ENCODE results near the gene CTAG1B. TPM values are rescaled to one million over a fixed set of nuclear protein-coding genes. Genes with fewer than 3 reads are reported as not detected.
"Not testable (repeated sequence)": the region's sequence is repeated elsewhere in the genome, so short reads cannot be mapped to it uniquely, and the experiment has no call there.

The CTAG1B gene
- total RNA-seq = not detected in 2 replicates

DNA sequence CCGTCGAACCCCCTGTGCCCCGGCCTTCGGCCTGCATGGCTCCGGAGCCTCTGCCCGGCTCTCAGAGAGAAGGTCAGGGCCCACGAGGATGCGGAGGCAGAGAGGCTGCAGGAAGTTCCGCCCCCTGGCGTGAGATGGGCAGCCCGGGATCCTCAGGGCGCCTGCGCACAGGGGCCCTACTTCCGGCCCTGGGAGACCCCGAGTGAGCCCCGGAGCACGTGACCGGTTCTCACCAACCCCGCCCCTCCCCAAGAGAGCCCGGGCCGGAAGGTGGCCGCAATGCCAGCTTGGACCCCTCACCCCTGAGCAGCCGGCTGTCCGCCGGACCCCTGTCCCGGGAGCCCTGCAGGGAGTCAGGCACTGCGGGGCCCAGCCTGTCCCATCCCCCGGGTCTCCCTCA is at the start of gene CTAG1B:
Gene CTAG1B (minus strand): TSS at position 101 of the 400 bp plus-strand sequence. CDS start 64 bp downstream, at position 37.
- not testable (repeated sequence) for DNase-seq (ENCODE audit: extremely low read depth, low read depth, low spot score)

GRCh38 chrX:154661899-154662298 is 42.8 kb upstream of the CTAG1B start:
- DNase-seq (ENCODE audit: extremely low read depth, low read depth, low spot score) = no peak

DNA sequence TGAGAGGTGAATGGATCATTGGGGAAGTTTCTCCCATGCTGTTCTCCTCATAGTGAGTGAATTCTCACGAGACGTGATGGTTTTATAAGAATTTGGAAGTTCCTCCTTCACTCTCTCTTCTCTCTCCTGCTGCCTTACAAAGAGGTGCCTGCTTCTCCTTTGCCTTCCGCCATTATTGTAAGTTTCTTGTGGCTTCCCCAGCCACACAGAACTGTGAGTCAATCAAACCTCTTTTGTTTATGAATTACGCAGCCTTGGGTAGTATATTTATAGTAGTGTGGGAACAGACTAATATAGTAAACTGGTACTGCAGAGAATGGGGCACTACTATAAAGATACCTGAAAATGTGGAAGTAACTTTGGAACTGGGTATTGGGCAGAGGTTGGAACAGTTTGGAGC is 42.1 kb upstream of the CTAG1B start:
- DNase-seq (ENCODE audit: extremely low read depth, low read depth, low spot score) = no peak

DNA sequence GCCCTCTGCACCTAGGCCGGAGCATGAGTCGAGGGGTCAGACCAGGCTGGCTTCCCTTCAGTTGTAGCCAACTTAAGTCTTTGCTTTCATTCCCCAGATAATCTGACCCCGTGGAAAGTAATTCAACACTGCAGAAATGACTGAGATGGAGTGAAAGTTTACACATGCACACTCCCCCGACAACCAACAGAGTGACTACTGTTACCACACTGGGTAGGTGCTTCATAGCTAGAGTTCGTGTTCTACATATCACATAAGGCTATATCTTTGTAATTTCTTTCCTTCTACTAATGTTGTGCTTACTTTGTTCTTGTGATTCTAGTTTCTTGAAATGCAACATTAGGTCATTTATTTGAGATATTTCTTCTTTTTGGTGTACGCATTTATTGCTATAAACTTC is 41.5 kb upstream of the CTAG1B start:
- DNase-seq (ENCODE audit: extremely low read depth, low read depth, low spot score) = no peak

DNA sequence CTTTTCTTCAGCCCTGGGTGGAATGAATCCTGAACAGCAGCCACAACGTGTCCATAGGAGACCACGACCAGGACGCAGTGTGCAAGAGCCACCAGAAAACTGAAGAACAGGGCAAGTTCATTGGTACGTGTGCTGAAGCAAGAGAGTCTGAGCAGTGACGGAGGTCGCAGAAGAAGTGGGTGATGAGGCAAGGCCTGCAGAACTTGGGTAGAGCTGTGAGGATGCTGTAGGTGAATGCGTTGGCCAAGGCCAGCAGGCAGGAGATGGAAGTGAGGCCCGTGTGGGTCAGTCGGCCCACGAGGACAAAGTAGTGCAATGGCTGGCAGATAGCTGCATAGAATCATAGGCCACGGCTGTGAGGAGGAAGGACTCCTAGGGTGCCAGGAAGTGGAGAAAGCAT is 39.9 kb upstream of the CTAG1B start:
- DNase-seq (ENCODE audit: extremely low read depth, low read depth, low spot score) = no peak

DNA sequence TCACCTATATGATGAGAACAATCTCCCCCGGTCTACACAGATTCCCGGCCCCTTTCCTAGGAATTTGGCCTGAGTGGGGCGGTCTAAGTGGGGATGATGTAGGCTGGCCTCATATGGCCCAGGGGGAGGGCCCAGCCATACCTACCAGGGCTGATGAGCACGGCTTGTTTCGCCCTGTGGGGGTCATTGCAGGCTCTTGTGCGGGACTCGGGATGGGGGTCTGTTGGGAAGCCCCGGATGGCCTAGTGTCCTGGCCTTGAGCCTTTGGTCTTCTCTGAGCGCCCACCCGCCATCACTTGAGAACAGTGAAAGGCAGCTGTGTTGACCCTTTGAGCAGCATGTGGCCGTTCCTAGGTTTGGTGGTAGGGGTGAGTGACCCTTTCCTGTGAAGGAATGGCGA is 39.1 kb upstream of the CTAG1B start:
- DNase-seq (ENCODE audit: extremely low read depth, low read depth, low spot score) = no peak

GRCh38 chrX:154657226-154657805 is 38.2 kb upstream of the CTAG1B start:
- no peak for DNase-seq (ENCODE audit: extremely low read depth, low read depth, low spot score)

- no peak for DNase-seq (ENCODE audit: extremely low read depth, low read depth, low spot score)
Observed at GRCh38 chrX:154655786-154656185, 36.7 kb upstream of the CTAG1B start.

GRCh38 chrX:154655346-154655745 is 36.3 kb upstream of the CTAG1B start:
- DNase-seq (ENCODE audit: extremely low read depth, low read depth, low spot score) = no peak

GRCh38 chrX:154654925-154655324 is 35.8 kb upstream of the CTAG1B start:
- DNase-seq (ENCODE audit: extremely low read depth, low read depth, low spot score) = no peak

- DNase-seq (ENCODE audit: extremely low read depth, low read depth, low spot score) = no peak
Observed at GRCh38 chrX:154654372-154654771, 35.3 kb upstream of the CTAG1B start.

- not testable (repeated sequence) for DNase-seq (ENCODE audit: extremely low read depth, low read depth, low spot score)
Observed at GRCh38 chrX:154653413-154653812, 34.3 kb upstream of the CTAG1B start, which contains the start of gene CTAG2. CTAG2 (minus strand) TSS chrX:154653579; CDS start chrX:154653515, 64 bp downstream.

DNA sequence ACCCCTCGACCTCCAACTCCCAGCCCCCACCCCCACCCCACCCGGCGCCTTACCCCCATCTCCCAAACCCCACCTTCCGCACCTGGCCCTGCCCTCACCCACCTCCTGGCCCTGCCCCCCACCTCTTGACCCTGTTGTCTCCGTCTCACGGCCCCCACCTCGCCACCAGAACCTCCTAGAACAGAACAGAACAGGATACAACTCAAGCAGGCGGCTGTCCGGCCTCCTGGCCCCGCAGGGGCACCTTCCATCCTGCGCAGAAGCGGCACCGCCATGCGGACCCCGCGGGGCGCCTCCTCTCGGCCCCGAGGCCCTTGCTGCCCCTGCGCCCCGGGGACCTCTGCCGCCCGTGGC is 33.9 kb upstream of the CTAG1B start:
- DNase-seq (ENCODE audit: extremely low read depth, low read depth, low spot score) = no peak

- DNase-seq (ENCODE audit: extremely low read depth, low read depth, low spot score) = no peak
Observed at GRCh38 chrX:154652311-154653047, 33.4 kb upstream of the CTAG1B start.

DNA sequence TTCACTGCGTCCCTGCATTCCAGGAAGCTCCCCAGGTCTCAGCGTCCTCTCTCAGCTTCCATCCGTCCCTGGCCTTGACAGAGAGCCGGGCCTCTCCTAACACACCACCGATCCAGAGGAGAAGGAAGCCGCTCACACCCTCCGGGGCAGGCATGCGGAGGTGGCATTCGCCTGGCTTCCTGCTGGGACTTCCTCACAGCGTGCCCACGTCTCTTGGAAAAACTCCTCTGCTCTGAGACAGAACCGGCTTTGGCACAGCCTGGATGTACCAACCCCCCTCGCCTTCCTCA is 31.1 kb upstream of the CTAG1B start:
- no peak for DNase-seq (ENCODE audit: extremely low read depth, low read depth, low spot score)

GRCh38 chrX:154649503-154650220 is 30.6 kb upstream of the CTAG1B start:
- no peak for DNase-seq (ENCODE audit: extremely low read depth, low read depth, low spot score)

DNA sequence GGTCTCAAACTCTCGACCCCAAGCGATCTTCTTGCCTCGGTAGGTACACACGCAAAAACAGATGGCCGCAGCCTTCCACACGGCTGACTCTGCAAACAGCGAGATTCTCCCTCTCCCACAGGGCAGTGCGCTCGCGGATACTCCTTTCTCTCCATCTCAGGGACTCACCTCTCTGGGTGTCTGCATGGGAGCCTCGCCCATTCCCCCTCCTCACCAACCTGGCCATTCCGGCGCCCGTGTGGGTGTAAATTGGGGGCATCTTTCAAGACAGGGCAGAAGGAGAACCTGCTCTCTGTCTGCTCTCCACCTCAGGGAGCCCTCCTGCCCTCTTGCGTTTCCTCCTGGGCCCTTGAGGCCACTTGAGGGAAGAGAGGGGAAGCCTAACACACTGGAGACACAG is 29.8 kb upstream of the CTAG1B start:
- no peak for DNase-seq (ENCODE audit: extremely low read depth, low read depth, low spot score)

DNA sequence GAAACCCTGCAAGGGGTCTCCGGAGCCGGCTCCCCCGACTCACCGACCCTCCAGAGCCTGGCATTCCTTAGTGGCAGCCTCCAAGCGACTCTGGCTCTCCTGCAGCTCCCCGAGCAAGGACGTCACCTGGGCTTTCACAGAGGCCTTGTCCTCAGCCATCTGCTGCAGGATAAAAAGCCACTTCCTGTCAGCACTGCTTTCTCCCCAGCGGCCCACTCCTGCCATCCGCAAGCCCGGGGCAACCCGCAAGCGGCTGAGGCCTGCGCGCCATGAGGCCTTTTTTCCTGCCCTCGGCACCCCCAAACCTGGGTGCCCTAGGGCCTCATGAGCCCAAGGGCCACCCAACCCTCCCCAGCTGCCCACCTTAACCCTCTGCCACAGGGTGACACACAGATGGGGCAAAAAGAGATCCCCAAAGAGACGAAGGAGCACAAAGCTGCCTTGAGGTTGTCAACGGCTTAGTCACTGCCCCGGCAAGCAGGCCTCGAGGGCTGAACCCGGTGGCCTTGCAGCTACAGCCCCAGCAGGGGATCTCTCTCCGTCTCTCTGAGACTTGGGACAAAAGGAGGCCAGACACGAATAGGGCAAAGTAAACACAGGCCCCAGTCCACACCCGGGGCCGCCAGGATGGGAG is 26.8 kb upstream of the CTAG1B start:
- not testable (repeated sequence) for DNase-seq (ENCODE audit: extremely low read depth, low read depth, low spot score)

- not testable (repeated sequence) for DNase-seq (ENCODE audit: extremely low read depth, low read depth, low spot score)
Observed at GRCh38 chrX:154643708-154644107, 24.6 kb upstream of the CTAG1B start.

- not testable (repeated sequence) for DNase-seq (ENCODE audit: extremely low read depth, low read depth, low spot score)
Observed at GRCh38 chrX:154641740-154642139, 22.7 kb upstream of the CTAG1B start.

DNA sequence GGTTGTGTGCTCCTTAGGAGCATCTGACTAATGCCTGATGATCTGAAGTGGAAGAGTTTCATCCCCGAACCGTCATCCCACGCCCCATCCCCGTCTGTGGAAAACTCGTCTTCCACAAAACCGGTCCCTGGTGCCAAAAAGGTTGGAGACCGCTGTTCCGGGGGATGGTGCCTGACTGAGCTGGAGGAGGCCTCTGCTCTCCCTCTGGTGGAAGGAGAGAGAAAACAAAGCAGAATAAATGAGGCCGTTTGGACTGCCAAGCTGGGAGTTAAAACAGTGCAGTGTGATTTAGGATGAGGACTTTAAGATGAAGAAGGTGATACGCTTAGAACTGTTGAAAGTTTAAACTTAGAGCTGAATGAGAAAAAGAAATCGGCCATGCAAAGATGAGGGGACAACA is 14.6 kb upstream of the CTAG1B start:
- not testable (repeated sequence) for DNase-seq (ENCODE audit: extremely low read depth, low read depth, low spot score)

DNA sequence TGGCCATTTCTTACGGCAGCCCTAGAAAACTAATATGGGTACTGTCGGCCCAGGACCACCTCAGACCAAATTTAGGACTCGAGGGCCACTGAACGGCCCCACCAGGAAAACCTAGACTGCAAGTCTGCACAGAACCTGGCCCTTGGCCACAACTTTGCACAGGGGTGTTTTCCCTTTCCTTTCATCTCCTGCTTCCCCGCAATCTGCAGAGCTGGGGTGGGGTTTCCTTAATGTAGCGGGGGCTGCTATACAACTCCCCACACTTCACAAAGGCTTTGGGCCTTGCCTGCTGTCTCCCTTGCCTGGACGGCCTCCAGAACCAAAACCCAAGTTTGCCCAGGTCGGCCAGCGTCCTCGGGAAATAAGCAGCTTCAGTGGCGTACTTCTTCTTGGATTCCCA is 11.9 kb upstream of the CTAG1B start:
- DNase-seq (ENCODE audit: extremely low read depth, low read depth, low spot score) = not testable (repeated sequence)
